Peyer's patch (tissue), 4 donors: ENCODE data around the gene BLOC1S2. TPM values are rescaled to one million over a fixed set of nuclear protein-coding genes. Genes with fewer than 3 reads are reported as not detected.

Source experiments
- DNase-seq, 3 donors: peaks; one replicate each; pipeline ENCODE4 v3.0.0-alpha.2; 2017 to 2019
- H3K27ac ChIP-seq, 4 donors: fragments of 200-600 bp; sonication (generic); one replicate each; pipeline ENCODE4 v1.5.1; 2016 to 2019
- H3K27me3 ChIP-seq, 2 donors: fragments of 200-600 bp; sonication (generic); one replicate each; pipeline ENCODE4 v1.5.1; 2019
- H3K36me3 ChIP-seq, 3 donors: fragments of 200-600 bp; sonication (generic); one replicate each; pipeline ENCODE4 v1.5.1; 2016 to 2019
- H3K4me1 ChIP-seq, 4 donors: fragments of 200-600 bp; sonication (generic); one replicate each; pipeline ENCODE4 v1.5.1; 2016 to 2019
- H3K4me3 ChIP-seq, 4 donors: fragments of 200-600 bp; sonication (generic); 1 replicate in 3 of 4; 2 replicates in 1 of 4; pipeline ENCODE4 v1.5.1; 2016 to 2019; ENCODE audit warnings: mild to moderate bottlenecking in 1 of 4
- H3K9me3 ChIP-seq, 4 donors: fragments of 200-600 bp; sonication (generic); one replicate each; pipeline ENCODE4 v1.5.1; 2016 to 2019; ENCODE audit warnings: mild to moderate bottlenecking in 1 of 4
- CTCF ChIP-seq, 6 experiments: fragments of 450-650 bp in 4 of 6; fragments of 200-600 bp in 2 of 6; sonication (generic) in 1 of 6; IDR thresholded peaks; one replicate each; pipeline ENCODE4 v1.5.1; 2017 to 2019; ENCODE audit warnings: antibody characterized with exemption in 6 of 6, mild to moderate bottlenecking in 3 of 6, moderate library complexity in 1 of 6
- POLR2A ChIP-seq, 2 donors: fragments of 450-650 bp; IDR thresholded peaks; one replicate each; pipeline ENCODE4 v1.5.1; 2017; ENCODE audit warnings: antibody characterized with exemption in 2 of 2, mild to moderate bottlenecking in 2 of 2, moderate library complexity in 2 of 2
- total RNA-seq, 4 donors: library from RNA; depleted of rRNA; stranded (reverse); fragments of >200 nt; gene quantifications; one replicate each; pipeline ENCODE4 v1.1.0, GENCODE V29; 2016

Gene BLOC1S2
- total RNA-seq, 4 donors from 2014 or later, result 7.5 to 17.9 (median 14.9) TPM

GRCh38 chr10:100265821-100266485 is 20.5 kb downstream of the BLOC1S2 start:
- H3K4me3 ChIP-seq, result peak overlapping the region in 2 of 4 donors; percentile 92 to 99
- TF ChIP-seq POLR2A (IDR thresholded peaks at IDR 0.05) (no peak), CTCF (IDR thresholded peaks at IDR 0.05) (no peak)
- H3K4me1 ChIP-seq, result peaks cover 0 to 13% (median 5%) of the 10 kb centered on the region in 4 donors

GRCh38 chr10:100254191-100254590 is 32.3 kb downstream of the BLOC1S2 start:
- Histone ChIP-seq H3K4me3 (no peak overlapping the region), H3K27ac (no peak overlapping the region), H3K4me1 (no peaks in the 10 kb centered on the region), H3K9me3 (no peaks in the 10 kb centered on the region), H3K27me3 (no peaks in the 10 kb centered on the region), H3K36me3 (peaks cover 0 to 83% (median 0%) of the 10 kb centered on the region in 3 donors)
- TF ChIP-seq POLR2A (IDR thresholded peaks at IDR 0.05) (no peak), CTCF (IDR thresholded peaks at IDR 0.05) (no peak)
- DNase-seq, result no peak

More at GRCh38 chr10:100265821-100266485, 20.5 kb downstream of the BLOC1S2 start:
- no peak overlapping the region for H3K27ac ChIP-seq
- peaks cover 0 to 11% (median 0%) of the 10 kb centered on the region in 3 donors for H3K36me3 ChIP-seq
- H3K27me3 ChIP-seq, result no peaks in the 10 kb centered on the region
- H3K9me3 ChIP-seq, result no peaks in the 10 kb centered on the region
- DNase-seq, result no peak

GRCh38 chr10:100253041-100253440 is 33.4 kb downstream of the BLOC1S2 start:
- no peak for DNase-seq
- Histone ChIP-seq H3K4me3 (no peak overlapping the region), H3K36me3 (peaks cover 0 to 83% (median 0%) of the 10 kb centered on the region in 3 donors), H3K27ac (no peak overlapping the region), H3K4me1 (no peaks in the 10 kb centered on the region), H3K9me3 (no peaks in the 10 kb centered on the region), H3K27me3 (no peaks in the 10 kb centered on the region)
- TF ChIP-seq POLR2A (IDR thresholded peaks at IDR 0.05) (no peak), CTCF (IDR thresholded peaks at IDR 0.05) (no peak)

- Histone ChIP-seq H3K4me3 (no peak overlapping the region), H3K36me3 (peaks cover 0 to 88% (median 0%) of the 10 kb centered on the region in 3 donors), H3K9me3 (no peaks in the 10 kb centered on the region), H3K27me3 (no peaks in the 10 kb centered on the region), H3K4me1 (no peaks in the 10 kb centered on the region), H3K27ac (no peak overlapping the region)
- TF ChIP-seq POLR2A (IDR thresholded peaks at IDR 0.05), result no peak
- TF ChIP-seq CTCF (IDR thresholded peaks at IDR 0.05), result no peak
- no peak for DNase-seq
Observed at GRCh38 chr10:100248820-100249219, 37.7 kb downstream of the BLOC1S2 start.

- no peak for DNase-seq
- Histone ChIP-seq H3K9me3 (no peaks in the 10 kb centered on the region), H3K4me3 (no peak overlapping the region), H3K36me3 (peaks cover 0 to 84% (median 0%) of the 10 kb centered on the region in 3 donors), H3K4me1 (no peaks in the 10 kb centered on the region), H3K27ac (no peak overlapping the region), H3K27me3 (no peaks in the 10 kb centered on the region)
- no peak for TF ChIP-seq CTCF (IDR thresholded peaks at IDR 0.05)
- TF ChIP-seq POLR2A (IDR thresholded peaks at IDR 0.05), result no peak
Observed at GRCh38 chr10:100245484-100246220, 40.8 kb downstream of the BLOC1S2 start.
